Dermis blood vessel endothelial cell (primary cell): ENCODE measurements around the gene NBPF6. TPM values are rescaled to one million over a fixed set of nuclear protein-coding genes. Genes with fewer than 3 reads are reported as not detected.
"Not testable (repeated sequence)": the region's sequence is repeated elsewhere in the genome, so short reads cannot be mapped to it uniquely, and the experiment has no call there.

Experiments
- DNase-seq: peaks from one replicate; pipeline ENCODE4 v3.0.0; 2010
- total RNA-seq: library from RNA; depleted of rRNA; stranded (reverse); fragments of >200 nt; gene quantifications from 2 replicates; pipeline ENCODE4 v1.2.3, GENCODE V29; 2014

Gene NBPF6, protein sequence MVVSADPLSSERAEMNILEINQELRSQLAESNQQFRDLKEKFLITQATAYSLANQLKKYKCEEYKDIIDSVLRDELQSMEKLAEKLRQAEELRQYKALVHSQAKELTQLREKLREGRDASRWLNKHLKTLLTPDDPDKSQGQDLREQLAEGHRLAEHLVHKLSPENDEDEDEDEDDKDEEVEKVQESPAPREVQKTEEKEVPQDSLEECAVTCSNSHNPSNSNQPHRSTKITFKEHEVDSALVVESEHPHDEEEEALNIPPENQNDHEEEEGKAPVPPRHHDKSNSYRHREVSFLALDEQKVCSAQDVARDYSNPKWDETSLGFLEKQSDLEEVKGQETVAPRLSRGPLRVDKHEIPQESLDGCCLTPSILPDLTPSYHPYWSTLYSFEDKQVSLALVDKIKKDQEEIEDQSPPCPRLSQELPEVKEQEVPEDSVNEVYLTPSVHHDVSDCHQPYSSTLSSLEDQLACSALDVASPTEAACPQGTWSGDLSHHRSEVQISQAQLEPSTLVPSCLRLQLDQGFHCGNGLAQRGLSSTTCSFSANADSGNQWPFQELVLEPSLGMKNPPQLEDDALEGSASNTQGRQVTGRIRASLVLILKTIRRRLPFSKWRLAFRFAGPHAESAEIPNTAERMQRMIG
- not detected in 2 replicates for total RNA-seq

DNA sequence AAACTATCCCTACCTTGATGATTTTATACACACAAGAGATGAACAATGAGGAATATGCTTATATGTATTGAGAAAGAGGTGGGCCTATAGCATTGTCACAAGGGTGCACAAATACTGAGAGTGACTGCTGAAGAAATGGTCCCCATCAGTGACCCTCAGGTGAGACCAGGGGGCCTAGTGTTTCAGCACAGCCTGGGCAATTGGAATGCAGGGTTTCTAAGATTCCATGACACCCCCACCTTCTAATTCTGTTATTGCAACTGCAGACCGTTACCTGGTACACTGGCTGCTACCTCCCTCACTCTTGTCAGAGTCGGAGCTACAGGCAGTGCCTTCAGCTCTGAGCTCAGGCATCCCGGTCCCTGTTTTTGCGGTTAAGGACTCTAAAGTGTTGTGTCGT, at the start of gene NBPF6:
Gene NBPF6 (plus strand): TSS at position 301 of the 400 bp plus-strand sequence. CDS start 259 bp downstream, outside the sequence.
- DNase-seq = not testable (repeated sequence)

DNA sequence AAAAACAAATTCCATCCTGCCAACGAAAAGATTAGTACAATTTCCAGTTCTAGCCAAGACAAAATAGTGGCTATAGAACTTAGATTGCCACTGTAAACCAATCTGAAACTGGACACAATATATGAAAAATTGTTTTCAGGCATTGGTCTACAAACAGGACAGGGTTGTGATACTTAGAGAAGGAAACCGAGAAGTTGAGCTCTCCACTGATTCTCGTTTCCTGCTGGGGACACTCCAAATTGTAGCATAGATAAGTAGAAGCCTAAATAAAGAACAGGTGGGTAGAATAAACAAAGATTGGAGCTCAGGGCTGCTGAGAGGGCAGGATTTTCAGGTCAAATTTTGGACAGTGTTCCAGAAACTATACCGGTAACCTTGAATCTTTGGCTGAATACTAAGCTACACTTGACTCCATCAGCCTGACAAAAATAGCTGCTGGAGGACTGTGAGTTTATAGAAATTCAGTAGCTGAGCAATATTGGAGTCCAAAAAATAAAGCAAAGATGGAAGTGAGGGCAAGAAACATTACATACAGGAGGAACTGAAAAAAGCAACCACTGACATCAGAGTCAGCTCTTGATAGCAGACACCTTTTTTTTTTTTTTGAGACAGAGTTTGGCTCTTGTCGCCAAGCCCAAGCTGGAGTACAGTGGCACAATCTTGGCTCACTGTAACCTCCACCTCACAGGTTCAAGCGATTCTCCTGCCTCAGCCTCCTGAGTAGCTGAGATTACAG, 38.9 kb upstream of the NBPF6 start:
- not testable (repeated sequence) for DNase-seq

DNA sequence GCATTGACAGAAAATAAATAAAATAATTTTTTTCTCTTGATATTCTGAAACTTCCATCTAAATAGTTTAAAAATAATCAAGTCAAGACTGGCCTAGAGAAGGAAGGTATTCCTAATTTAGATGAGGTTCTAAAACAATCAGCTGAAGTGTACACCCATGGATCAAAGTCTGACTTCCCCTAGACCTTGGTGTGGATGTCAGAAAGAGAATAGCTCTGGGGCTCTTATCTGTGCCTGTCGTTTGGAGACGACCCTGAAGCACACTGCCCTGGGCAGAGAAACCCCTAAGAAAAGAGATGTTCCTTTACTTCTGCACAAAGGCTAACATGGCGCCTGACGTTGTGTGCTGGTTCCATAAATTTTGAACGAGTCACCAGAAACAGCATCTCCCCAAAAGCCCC, 30.0 kb upstream of the NBPF6 start:
- DNase-seq = not testable (repeated sequence)

DNA sequence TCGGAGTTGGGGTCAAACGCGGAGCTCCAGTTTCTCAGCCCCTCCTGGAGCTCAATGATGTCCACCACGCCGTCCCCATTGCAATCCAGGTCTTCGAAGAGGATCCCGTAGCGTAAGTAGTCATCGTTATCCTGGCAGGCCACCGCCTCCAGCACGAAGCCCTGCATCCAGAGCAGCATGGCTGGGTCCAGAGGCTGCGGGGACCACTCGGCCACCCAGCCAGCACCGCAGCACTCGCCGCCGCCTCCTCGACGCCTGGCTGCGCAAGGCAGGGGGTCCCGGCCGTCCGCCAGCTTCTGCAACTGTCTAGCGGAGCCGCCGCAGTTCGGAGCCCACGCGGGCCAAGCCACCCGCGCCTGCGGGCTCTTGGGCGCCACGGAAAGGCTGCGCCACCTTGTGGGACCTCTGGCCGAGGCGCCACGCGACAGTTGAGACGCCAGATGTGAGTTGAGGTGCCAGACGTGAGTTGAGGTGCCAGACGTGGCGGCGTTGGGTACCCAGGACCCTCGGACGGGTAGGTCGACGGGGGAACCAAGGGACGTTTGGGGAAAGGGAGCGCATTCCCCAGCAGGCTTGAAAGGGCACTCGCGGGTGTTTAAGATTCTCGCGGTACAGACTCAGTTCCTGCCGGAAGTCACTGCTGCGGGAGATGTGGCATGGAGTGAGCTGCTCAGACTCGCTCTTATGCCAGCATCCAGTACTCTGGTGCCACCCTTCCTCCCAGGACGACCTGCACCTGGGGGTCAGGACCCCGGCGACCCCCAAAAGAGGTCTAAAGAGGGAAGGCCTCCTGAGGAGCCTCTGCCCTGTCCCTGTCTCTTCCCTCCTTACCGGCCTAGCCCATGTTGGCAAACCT, 28.9 kb upstream of the NBPF6 start:
- DNase-seq = not testable (repeated sequence)

DNA sequence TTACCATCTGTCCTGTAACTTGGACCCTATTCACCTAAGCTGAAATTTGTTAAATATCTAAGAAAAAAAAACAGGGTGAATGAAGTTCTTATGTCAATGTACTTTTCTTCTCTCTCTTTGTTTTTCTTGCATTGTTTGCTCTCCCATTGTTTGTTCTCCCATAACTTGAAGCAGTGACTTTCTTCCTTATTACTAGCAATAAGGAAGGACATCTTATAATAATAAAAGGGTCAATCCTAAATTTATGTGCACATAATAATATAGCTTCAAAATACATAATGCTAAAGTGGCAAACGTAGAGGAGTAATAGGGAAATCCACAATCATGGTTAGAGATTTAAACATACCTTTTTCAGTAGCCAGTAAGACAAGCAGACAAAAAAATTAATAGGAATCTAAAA, 23.3 kb upstream of the NBPF6 start:
- DNase-seq = not testable (repeated sequence)

DNA sequence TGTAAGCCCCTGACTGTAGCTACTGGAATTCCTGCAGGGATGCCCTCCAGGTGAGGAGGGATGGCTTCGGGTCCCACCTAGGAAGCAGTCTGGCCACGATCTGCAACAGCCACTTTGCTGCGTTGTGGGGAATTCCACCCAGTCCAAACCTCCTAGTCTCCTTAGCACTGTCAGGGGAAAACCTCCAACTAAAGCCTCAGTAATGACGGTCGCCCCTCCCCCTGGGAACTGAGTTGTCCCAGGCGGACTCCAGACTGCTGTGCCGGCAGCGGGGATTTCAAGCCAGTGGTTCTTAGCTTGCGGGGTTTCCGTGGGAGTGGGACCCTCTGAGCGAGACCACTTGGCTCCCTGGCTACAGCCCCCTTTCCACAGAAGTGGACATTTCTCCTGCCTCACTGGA, 18.1 kb upstream of the NBPF6 start:
- DNase-seq = not testable (repeated sequence)

DNA sequence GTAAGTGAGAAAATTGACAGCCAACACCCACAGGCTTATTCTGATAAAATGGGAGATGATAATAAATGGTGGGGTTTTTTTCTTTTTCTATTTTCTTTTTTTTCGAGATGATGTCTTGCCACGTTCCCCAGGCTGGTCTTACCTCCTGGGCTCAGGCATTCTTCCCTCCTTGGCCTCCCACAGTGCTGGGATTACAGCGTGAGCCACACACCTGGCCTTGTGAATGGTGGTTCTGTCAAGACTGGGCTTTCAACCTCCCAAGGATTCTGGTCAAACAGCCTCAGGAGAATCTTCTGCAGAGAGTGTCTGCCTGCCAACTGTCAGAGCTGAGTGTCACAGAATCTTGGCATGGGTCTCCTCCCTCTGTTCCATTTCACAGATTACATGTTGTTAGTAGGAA, 16.7 kb upstream of the NBPF6 start:
- DNase-seq = not testable (repeated sequence)

DNA sequence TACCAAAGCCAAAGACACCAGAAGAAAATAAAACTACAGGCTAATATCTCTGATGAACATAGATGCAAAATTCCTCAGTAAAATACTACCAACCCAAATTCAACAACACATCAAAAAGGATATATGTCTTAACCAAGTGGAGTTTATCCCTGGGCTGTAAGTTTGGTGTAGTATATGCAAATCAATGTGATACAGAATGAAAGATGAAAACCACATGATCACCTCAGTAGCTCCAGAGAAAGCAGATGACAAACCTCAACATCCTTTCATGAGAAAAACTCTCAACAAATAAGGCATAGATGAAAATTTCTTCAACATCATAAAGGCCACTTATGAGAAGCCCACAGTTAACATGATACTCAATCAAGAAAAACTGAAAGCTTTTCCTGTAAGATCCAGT, 11.6 kb upstream of the NBPF6 start:
- not testable (repeated sequence) for DNase-seq

DNA sequence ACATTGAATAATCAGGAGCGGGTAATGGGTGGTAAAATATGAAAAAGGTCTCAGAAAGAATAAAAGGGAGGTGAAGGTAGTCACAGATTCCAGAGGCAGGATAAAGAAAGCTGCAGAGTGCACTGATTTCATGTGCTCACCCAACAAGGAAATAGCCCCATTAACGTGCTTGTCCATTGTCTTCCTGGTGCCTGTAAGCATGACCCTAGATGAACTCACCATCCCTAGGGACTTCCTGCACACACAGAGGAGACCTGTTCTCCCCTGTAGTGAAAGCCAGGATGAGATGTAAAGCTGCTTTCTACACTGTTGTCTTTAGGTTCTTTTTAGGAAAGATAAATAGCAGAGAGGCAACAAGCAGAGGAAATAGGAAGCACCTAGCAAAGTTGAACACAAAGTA, 4.4 kb downstream of the NBPF6 start:
- DNase-seq = not testable (repeated sequence)

DNA sequence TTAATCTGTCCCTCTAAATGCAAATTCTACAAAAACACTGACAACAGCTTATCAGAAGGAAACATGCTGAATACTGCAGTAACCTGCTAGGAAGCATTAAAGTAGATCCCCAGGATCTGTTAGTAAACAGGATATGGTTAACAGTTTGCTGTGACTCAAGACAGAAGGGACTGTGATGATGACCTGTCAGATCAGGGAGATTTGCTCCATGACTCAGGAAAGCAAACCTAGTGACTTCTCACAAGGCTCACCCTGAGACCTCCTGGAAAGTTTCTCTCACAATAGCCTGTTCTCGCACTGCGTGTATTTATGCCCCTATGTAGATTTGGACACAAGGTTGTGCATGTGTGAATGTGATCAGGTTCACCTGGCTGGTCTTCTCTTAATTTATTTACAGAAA, 8.5 kb downstream of the NBPF6 start:
- not testable (repeated sequence) for DNase-seq

DNA sequence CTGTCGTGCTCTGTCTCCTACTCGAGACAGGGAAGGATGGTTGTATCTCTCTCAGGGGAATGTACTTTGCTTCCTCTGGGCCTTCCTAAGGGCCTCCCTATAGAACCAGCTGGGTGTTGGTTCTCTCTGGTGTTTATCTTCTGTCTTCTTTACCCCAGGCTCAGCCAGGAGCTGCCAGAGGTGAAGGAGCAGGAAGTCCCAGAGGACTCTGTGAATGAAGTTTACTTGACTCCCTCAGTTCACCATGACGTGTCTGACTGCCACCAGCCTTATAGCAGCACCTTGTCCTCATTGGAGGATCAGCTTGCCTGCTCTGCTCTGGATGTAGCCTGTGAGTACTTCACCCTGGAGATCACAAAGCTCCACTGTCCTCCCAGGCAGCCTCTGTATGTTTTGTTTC, 11.6 kb downstream of the NBPF6 start:
- not testable (repeated sequence) for DNase-seq

DNA sequence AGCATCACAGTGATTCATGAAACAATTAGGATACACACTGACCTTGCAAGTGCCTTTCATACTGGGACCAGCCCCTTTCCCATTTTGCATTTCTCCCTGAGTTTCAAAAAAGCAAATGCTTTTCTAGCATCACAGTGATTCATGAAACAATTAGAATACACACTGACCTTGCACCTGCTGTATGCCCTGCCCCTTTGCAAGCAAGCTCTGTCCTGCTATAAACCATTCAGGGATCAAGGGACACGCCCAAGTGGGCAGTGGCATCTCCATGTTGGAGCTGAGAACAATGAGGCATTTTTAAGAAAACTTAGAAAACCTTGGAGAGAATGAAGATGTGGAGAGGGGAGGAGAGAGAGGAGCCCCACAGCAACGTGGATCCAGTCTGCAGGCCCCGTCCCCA, 13.8 kb downstream of the NBPF6 start:
- DNase-seq = not testable (repeated sequence)

DNA sequence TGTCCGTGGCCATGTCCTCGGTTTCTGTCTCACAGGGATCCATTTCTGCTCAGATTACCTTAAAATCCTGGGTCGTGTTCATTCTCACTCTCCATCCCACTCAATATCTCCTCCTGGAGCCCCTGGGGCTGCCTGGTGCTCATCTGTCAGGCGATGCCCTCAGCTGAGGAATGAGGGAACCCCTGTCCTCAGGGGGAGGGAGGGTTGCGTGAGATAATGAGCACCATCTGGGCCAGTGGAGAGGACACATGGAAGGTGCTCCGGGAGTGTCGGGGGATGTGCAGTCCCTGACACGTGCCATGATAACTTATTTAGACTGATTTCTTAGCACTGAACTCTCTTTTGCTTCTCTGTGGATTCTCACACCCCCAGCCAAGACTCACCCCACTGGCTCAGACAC, 16.0 kb downstream of the NBPF6 start:
- DNase-seq = not testable (repeated sequence)

DNA sequence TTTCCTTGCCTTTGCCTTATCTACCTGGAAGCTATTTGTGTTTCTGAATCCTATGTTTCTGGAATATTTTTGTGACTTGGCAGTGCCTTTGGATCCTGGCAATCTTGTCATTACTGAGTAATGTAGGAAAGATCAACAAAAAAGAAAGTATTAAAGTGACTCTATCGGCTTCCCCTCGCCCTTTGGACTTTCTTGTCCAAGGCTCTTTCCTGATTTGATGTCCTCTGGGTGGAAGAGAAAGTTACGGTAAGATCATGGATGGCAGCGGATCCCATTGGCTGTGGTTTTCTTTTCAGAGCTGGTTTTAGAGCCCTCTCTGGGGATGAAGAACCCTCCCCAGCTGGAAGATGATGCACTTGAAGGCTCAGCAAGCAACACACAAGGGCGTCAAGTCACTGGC, 17.0 kb downstream of the NBPF6 start:
- DNase-seq = not testable (repeated sequence)

DNA sequence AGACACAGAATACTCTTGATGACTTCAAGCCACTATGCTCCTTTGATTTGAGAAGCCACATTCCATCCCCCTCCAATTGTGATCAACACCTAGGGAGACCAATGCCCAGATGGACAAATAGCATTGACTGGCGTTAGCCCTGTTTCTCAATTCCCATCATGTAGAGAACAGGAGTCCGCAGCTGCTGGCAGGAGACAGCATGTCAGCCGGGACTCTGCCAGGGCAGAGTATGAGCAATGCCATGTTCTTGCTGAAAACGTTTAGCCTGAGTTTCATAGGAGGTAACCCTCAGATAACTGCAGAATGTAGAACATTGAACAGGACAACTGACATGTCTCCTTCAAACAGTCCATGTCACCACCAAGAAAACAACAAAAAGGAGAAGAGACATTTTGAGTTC, 20.6 kb downstream of the NBPF6 start:
- DNase-seq = not testable (repeated sequence)

DNA sequence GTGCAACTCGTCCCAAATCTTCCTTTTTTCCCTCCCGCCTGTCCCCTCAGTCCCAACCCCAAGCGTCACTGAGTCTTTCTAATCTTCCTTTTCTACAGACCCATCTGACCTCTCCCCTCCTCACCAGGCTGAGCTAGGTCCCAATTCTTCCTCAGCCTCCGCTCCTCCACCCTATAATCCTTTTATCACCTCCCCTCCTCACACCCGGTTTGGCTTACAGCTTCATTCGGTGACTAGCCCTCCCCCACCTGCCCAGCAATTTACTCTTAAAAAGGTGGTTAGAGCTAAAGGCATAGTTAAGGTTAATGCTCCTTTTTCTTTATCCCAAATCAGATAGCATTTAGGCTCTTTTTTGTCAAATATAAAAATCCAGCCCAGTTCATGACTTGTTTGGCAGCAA, 24.4 kb downstream of the NBPF6 start:
- DNase-seq = not testable (repeated sequence)

DNA sequence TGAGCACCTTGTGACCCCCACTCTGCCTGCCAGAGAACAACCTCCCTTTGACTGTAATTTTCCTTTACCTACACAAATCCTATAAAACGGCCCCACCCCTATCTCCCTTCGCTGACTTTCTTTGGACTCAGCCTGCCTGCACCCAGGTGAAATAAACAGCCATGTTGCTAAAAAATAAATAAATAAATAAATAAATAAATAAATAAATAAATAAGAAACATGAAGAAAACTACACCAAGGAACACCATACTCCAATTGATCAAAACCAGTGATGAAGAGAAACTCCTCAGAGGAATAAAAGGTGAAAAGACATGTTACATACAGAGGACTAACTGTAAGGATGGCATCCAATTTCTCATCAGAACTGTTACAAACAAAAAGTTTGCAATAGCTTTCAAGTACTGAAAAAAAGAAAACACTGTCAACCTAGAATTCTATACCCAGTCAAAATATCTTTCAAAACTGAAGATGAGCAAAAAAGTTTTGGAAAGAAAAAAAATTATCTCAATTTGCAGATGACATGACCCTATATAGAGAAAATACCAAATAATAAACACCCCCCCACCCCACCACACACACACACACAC, 28.4 kb downstream of the NBPF6 start:
- no peak for DNase-seq

DNA sequence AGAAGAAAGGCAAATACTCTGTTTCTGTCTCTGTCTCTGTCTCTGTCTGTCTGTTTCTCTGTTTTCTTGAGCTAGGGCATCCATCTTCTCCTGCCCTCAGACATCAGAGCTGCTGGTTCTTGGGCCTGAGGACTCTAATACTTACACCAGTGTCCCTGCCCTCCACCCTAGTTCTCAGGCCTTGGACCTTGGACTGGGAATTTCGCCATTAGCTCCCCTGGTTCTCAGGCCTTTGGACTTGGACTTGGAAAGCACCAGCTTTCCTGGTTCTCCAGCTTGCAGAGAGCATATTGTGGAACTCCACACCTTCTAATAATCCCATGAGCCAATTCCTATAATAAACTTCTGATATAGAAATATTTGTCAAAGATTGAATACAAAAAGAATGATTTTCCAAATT, 32.6 kb downstream of the NBPF6 start:
- DNase-seq = no peak

DNA sequence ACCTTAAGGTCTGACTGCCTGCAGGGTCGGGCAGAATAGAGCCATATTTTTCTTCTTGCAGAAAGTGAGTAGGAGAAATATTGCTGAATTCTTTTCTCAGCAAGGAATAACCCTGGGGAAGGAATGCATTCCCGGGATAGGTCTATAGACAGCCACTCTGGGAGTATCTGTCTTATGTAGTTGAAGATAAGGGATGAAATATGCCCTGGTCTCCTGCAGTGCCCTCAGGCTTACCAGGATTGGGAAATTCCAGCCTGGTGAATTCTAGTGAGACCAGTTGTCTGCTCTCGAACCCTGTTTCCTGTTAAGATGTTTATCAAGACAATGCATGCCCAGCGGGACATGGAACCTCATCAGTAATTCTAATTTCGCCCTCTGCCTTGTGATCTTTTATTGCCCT, 35.8 kb downstream of the NBPF6 start:
- not testable (repeated sequence) for DNase-seq

DNA sequence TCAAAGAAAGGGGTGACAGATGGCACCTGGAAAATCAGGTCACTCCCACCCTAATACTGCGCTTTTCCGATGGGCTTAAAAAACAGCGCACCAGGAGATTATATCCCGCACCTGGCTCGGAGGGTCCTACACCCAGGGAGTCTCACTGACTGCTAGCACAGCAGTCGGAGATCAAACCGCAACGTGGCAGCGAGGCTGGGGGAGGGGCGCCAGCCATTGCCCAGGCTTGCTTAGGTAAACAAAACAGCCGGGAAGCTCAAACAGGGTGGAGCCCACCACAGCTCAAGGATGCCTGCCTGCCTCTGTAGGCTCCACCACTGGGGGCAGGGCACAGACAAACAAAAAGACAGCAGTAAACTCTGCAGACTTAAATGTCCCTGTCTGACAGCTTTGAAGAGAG, 36.6 kb downstream of the NBPF6 start:
- DNase-seq = not testable (repeated sequence)

DNA sequence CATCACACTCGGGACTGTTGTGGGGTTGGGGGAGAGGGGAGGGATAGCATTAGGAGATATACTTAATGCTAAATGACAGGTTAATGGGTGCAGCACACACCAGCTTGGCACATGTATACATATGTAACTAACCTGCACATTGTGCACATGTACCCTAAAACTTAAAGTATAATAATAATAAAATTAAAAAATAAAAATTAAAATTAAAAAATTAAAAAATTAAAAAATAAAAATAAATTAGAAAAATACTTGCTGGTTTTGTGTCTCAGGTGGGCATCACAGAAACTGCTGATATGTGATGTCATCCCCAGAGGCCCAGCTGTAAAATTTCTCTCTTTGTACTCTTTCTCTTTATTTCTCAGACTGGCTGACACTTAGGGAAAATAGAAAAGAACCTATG, 44.9 kb downstream of the NBPF6 start:
- not testable (repeated sequence) for DNase-seq

DNA sequence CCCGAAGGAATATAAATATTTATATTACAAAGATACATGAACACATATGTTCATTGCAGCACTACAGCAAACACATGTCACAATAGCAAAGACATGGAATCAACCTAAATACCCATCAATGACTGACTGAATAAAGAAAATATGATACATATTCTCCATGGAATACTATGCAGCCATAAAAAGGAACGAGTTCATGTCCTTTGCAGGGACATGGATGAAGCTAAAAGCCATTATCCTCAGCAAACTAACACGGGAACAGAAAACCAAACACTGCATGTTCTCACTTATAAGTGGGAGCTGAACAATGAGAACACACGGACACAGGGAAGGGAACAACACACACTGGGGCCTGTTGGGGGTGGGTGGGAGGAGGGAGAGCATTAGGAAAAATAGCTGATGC, 46.7 kb downstream of the NBPF6 start:
- not testable (repeated sequence) for DNase-seq
